ENCODE data around the gene USP17L24.
"Not testable (repeated sequence)": the region's sequence is repeated elsewhere in the genome, so short reads cannot be mapped to it uniquely, and the experiment has no call there.

The USP17L24 gene

GRCh38 chr4:9324865-9325264 lies at the start of gene USP17L24:
Gene USP17L24 (plus strand): TSS chr4:9325165. CDS start chr4:9325165, 0 bp downstream.
- not testable (repeated sequence) for DNase-seq

DNA sequence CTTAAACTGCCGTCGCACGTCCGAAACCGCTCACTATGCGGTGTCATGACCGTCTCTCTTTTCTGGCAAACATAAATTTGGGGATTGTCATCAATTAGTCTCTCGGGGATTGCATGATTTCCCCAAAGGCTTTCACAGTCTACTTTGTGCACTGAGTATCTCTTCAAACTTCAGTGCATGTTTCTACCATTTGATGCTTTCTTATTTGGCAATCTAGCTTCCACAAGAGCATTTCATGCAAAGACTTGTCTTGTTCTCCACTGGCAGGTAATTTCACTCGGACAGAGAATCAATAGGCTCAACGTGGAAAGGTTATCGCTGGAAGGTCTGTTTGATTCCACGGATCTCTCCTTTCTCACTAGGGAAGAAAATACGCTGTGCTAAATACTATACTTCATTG lies 774 bp upstream of the USP17L24 start:
- not testable (repeated sequence) for DNase-seq

GRCh38 chr4:9329611-9330010 lies 4.6 kb downstream of the USP17L24 start, which contains the start of gene USP17L25:
Gene USP17L25 (plus strand): TSS chr4:9329911. CDS start chr4:9329911, 0 bp downstream.
- DNase-seq, result not testable (repeated sequence)

DNA sequence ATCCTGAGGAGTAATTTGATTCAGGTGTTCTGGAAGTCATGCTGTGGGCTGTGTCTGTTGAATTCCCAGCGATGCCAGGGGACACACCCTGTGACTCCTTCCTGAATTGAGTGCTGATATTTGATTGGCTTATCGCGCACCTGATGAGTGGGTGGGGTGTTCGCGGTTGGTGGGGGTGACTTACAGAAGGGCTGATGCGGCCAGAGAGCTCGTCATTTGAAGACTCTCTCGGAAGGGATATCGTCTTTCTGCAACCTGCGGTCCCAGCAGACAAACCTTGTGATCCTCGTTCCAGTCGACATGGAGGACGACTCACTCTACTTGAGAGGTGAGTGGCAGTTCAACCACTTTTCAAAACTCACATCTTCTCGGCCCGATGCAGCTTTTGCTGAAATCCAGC lies 9.4 kb downstream of the USP17L24 start, which contains the start of gene USP17L26:
Gene USP17L26 (plus strand): TSS at position 301 of the 400 bp plus-strand sequence. CDS start 0 bp downstream, at position 301.
- DNase-seq, result not testable (repeated sequence)

- DNase-seq, result not testable (repeated sequence)
Observed at GRCh38 chr4:9339103-9339502, 14.1 kb downstream of the USP17L24 start, which contains the start of gene USP17L5. Gene USP17L5 (plus strand): TSS chr4:9339403. CDS start chr4:9339403, 0 bp downstream.

- not testable (repeated sequence) for DNase-seq
Observed at GRCh38 chr4:9343848-9344247, 18.9 kb downstream of the USP17L24 start, which contains the start of gene USP17L27. Gene USP17L27 (plus strand): TSS chr4:9344148. CDS start chr4:9344148, 0 bp downstream.

GRCh38 chr4:9348593-9348992 lies 23.6 kb downstream of the USP17L24 start, which contains the start of gene USP17L28:
Gene USP17L28 (plus strand): TSS chr4:9348893. CDS start chr4:9348893, 0 bp downstream.
- not testable (repeated sequence) for DNase-seq

DNA sequence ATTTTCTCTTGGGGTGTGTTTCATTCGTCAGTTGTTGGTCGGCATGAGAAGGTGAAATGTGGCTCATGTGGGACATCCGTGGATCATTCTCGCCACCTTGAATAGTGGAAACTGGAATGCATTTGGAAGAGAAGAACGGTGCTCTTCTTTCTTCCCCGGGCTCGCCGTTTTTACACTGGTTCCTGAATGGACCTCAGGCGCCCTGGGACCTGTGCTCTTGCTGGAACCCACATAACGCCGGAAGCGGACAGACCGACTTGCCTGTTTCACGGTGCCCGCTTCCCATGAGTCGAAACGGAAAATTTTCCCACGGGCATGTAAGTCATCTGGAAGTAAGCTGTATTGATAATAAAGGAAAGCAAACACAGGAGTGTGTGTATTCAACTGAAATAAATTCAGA lies 25.9 kb downstream of the USP17L24 start:
- not testable (repeated sequence) for DNase-seq

- DNase-seq, result not testable (repeated sequence)
Observed at GRCh38 chr4:9353338-9353737, 28.4 kb downstream of the USP17L24 start, which contains the start of gene USP17L29. Gene USP17L29 (plus strand): TSS chr4:9353638. CDS start chr4:9353638, 0 bp downstream.

- DNase-seq, result not testable (repeated sequence)
Observed at GRCh38 chr4:9362829-9363228, 37.9 kb downstream of the USP17L24 start, which contains the start of gene USP17L30. Gene USP17L30 (plus strand): TSS chr4:9363129. CDS start chr4:9363129, 0 bp downstream.

Measured in NCI-H2107 (cell line).